GM19238 (cell line): ENCODE measurements around the gene CD3E.

Source experiments
- DNase-seq: peaks from one replicate; pipeline ENCODE4 v3.0.0; 2011; ENCODE audit warnings: low spot score; ENCODE audit not compliant: insufficient read length

The CD3E gene

DNA sequence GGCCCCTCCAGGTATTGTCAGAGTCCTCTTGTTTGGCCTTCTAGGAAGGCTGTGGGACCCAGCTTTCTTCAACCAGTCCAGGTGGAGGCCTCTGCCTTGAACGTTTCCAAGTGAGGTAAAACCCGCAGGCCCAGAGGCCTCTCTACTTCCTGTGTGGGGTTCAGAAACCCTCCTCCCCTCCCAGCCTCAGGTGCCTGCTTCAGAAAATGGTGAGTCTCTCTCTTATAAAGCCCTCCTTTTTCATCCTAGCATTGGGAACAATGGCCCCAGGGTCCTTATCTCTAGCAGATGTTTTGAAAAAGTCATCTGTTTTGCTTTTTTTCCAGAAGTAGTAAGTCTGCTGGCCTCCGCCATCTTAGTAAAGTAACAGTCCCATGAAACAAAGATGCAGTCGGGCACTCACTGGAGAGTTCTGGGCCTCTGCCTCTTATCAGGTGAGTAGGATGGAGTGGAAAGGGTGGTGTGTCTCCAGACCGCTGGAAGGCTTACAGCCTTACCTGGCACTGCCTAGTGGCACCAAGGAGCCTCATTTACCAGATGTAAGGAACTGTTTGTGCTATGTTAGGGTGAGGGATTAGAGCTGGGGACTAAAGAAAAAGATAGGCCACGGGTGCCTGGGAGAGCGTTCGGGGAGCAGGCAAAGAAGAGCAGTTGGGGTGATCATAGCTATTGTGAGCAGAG lies at the start of gene CD3E:
Gene CD3E (plus strand): TSS at position 163 of the 681 bp plus-strand sequence. CDS start 223 bp downstream, at position 386.
- DNase-seq = no peak

DNA sequence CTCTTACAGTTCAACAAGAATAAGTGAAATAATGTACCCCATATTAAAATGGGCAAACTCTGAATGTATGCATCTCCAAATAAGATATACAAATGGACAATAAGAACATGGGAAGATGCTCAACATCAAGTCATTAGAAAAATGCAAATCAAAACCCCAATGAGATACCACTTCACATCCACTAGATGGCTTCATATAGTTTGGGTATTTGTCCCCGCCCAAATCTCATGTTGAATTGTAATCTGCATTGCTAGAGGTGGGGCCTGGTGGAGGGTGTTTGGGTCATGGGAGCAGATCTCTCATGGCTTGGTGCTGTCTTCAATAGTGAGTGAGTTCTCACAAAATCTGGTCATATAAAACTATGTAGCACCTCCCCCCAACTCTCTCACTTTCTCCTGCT lies 46.1 kb upstream of the CD3E start:
- DNase-seq = no peak

DNA sequence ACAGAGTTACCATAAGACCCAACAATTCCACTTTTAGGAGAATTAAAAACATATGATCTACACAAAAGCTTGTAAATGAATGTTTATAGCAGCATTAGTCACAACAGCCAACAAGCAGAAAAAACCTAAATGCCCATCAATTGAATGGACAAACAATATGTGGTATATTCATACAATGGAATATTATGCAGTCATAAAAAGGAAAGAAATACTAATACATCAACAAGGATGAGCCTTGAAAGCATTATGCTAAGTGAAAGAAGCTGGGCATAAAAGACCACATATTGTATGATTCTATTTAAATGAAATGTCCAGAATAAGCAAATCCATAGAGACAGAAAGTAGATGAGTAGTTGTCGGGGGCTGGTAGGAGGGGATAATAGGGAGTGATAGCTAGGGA lies 45.4 kb upstream of the CD3E start:
- no peak for DNase-seq

DNA sequence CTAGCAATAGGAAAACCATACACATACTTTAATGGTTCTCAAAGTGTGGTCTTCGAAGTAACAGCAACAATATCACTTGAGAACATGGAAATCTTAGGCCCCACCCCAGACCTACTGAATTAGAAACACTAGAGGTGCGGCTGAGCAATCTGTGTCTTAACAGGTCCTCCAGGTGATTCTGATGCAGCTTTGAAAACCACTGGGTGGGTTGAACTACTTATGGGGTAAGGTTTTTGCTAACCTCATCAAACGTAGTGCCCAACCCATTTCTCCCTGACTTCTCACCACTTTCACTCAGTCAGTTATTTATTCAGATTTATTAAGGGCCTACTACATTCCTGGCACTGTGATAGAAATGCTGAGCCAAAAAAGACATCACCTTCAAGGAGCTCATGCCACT lies 44.2 kb upstream of the CD3E start:
- no peak for DNase-seq

DNA sequence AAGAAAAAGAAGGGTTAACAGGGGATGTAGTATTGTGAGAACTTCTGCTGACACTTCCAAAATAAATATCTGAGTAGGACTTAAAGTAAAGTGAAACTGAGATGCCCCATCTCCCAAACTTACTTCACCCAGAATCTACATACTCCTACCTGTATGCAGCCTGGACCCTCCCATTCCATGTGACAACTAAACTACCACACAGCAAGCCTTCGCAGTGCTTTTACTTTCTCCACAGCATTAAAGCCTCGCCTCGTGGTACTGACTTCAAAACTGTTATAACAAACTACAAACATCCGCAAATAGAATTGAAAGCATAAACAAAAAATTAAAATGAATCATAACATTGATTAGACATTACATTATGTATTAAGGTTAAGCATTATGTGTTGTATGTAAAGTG lies 41.4 kb upstream of the CD3E start:
- DNase-seq = no peak

DNA sequence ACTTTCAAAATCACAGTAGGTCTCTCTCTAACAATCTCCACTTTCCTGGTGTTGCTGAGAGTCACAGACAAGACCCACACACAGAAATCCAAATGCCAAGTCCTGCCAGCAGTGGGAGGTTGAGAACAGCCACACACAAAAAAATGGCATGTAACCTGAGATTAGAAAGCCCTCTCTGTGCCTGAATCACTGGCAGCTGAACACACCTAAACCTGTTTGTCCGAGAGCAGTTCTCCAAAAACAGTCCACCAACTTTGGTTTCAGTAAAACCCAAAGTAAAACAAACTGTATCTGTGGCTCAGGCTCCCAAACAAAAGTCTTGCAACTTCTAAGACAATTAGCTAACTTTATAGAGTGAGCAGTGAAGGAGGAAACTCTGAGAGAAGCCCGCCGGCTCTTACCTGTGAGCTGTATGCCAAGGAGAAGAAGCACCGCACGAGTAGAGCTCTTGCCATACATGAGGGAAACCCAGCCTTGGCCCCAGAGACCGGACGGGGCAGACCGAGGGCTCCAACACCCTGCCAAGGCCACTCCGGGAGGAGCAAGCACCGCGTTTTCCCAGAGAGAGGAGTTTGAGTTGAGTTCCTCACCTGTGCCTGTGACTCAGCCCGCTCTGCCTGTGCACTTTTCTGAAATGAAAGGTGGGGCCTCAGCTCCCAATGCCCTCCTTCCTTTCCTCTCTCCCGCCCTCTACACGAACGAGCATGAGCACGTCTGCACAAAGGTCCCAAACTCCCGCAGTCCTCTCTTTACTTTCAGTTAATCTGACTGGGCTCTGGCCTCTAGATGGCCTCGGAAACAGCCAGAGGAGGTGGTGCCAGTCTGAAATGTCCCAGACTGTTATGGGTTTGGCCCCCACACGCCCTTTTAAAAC lies 40.6 kb upstream of the CD3E start, which contains the start of gene MPZL2:
Gene MPZL2 (minus strand): TSS at position 603 of the 874 bp plus-strand sequence. CDS start 144 bp downstream, at position 459.
- DNase-seq = no peak

DNA sequence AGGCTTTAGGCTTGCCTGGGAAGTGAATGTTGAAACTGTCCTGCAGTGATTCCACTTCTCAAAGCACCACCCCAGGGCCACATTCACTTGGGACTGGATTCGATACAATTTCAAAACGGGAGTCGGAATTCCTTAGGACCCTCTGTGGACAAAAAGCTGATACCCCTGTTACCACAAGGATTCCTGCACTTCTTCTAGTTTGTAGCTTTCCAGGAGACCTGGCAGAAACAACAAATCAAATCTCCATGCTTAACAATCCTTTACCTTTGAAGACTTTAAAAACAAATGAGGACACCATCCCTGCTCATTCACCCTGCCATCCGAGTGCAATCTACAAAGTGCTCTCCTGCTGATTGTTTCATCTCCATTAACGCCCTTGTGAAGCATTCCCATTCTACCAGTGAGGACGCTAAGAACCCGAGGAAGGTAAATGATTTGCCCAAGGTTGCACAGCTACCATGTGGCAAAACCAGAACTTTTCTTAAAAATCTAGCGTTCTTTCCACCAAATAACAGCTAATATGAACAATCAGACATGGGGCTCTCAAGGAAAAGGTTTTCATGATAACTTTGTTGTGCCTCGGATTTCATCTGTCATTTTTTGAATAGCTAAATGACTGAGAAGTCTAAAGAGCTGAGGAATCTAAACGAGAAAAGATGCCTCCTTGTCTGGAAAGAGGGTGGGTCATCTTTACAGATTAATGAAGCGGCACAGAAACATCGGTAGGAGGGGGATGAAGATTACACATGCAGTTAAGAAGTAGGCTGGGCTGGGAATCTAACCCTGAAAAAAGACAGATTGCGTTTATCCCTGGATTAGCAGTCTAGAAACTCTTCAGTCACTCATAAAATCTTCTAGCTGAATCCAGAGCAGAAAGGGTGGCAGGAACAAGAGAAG lies 39.7 kb upstream of the CD3E start:
- DNase-seq = no peak

DNA sequence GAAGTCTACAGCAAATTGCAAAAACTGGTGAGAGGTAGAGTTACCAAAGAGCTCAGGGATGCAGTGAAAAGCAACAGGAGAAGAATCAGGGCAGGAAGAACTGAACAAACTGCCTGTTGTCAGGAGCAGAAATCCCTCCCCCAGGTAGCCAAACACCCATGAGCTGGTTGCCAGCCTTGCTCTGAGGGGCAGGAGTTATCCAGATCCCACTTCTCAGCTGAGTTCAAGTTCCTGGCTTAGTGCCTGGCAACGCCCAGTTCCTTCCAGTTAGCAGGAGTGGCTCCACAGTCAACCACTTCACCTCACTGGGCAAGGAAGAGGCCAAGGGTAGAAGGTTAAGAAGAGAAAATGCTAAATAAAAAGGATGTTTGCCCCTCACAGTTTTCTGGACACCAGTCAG lies 38.6 kb upstream of the CD3E start:
- no peak for DNase-seq

DNA sequence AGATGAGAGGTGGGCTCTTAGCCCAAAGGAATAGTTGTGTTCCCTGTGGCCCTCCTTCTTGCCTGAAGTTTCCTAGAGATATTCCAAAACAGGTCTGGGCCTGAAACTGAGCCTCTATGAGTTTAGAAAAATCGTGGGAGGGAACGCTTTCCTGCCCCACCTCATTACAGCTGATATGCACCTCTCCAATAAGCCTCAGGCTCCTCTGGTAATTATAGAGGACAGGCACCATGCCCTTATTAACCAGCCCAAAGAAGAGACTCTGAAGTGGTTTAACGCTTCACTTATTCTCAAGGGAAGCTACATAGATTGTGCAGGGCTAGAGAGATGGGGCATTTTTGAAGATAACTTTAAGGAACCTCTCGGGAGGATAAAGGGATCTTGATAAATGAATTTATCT lies 37.0 kb upstream of the CD3E start:
- no peak for DNase-seq

DNA sequence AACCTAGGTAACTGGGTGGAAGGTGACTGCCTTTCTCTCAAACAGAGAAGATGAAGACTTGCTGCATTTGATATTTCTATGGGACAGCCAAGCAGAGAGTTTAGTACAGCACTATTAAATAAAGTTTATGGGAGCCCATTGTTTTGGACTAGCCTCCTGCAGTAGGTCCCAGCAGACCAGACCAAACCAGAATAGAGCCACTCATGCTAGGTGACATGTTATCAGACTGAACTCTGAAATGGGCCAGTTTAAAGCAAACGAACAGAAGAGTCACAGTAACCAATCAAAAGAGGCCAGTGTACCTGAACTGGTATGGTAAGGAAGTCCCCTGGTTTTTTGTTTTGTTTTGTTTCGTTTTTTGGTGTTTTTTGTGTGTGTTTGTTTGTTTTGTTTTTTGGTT lies 32.5 kb upstream of the CD3E start:
- DNase-seq = no peak

DNA sequence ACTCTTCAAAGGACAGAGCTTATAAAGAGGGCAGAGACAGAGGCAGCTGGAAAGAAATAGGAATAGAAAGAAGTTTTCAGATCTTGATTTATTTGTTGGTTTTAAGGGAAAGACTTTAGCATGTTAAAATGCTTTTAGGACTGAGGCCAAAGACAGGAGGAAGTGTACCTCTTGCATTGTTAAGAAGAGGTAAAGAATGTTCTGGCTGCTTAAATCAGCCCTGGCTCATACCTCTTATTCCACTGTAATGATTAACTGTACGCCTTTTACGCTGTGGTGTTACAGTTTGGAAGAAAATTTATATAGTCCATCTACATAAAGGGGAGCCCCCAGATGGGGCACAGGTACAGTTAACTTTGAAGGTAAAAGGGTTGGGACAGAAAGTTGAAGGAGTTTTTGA lies 30.3 kb upstream of the CD3E start:
- DNase-seq = no peak

DNA sequence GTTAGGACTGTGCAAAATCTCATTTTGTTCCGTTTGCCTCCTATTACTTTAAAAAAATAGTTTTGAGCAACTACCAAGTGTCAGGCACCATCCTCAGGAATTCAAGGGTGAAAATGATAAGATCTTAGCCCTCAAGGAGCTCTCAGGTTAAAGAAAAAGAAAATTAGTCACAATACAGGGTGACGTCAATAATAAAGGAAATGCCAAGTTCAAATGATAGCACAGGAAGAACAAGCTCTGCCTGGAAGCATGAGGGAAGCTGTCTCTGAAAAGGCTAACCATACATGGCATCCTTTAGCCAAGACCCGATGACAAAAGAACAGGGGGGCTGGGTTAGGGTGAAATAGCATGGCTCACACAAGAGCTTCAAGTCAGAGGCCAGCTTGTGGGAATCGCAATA lies 29.4 kb upstream of the CD3E start:
- no peak for DNase-seq

DNA sequence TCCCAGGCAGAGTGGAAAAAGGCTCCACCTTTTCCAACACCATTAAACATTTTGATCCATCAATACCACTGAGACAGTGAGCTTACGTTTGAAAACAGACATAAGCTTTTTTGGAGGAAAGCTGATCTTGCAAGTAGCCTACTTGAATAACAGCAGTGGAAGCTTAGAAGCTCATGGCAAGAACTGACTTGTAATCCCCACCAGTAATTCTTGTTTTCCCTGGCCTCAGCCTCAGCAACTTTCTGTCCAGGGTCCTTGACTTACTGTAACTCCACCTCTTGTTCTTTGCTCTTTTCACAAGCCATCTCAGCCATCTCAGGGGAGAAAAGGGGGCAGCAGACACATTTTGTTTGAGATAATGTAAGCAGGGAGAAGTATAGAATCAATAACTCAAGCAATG lies 28.1 kb upstream of the CD3E start:
- no peak for DNase-seq

DNA sequence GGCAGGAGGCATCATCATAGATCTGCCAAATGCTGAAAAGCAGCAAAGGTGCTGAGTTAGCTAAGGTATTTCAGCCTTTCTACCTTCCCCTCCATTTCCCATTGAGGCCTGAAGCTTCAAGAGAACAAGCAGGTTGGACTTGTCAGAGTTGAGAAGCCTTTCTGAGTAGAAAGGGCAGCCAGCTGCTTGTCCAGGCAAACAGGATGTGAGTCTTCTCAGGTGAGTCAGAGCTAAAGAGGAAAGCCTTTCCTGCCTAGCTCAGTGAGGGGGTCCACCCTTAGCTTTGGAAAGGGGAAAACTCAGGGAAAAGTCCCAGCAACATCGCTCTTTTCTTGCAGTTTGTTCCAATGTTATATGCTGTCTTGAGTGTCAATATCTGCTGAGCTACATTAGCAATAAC lies 27.2 kb upstream of the CD3E start:
- DNase-seq = no peak

DNA sequence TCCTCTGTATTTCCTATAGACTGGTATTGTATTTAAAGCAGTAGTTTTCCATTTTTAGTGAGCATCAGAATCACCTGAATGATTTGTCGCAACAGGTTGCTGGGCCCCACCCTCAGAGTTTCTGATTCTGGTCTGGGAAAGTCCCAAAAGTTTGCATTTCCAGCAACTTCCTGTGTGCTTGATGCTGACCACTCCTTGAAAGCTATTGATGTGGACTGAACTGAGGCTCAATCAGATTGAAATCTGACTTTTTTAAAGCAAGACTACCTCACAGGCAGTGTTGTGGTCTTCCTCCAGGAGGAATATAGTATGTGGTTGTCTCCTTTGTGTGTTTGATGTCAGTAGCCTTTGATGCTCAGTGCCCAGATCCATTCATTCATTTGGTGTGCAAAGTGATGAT lies 23.2 kb upstream of the CD3E start:
- DNase-seq = no peak

DNA sequence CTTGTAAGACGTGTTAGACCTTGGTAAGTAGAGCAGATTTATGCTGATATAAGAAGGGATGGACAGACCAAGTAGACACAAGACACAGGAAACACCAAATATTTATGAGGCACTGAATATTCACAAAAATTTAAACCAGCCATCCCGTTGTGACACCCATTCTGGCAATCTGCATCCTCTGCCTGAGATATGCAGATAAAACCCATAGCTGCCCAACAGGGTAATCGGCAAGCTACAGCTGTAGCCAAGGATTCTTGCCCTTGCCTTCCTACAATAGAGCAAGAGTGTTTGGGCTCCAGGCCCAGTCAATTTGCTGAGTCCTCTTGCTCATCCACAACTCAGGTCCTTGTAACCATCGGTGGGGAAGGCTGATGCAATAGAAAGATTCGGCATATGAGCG lies 21.9 kb upstream of the CD3E start:
- DNase-seq = no peak

DNA sequence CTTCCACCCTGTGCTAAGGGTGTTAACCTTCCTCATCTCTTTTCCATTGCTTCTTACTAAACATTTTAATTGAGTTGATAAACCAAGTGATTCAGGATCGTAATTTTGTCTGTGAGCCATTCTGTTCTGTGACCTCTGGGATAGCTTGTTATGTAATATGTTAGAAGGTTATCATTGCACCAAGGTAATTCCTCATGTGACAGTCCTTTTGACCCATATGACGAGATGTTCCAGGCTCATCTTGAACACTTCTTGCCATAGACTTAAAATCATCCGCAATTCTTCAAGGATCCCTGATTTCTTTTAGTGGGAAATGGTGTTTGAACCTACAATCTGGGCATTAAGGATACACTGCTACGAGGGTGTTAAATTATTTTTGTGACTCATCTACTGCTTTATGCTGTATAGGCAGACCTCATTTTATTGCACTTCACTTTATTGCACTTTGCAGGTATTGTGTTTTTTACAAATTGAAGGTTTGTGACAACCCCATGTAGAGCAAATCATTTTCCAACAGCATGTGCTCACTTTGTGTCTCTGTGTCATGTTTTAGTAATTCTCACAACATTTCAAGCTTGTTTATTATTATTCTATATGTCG lies 21.4 kb upstream of the CD3E start:
- DNase-seq = no peak

DNA sequence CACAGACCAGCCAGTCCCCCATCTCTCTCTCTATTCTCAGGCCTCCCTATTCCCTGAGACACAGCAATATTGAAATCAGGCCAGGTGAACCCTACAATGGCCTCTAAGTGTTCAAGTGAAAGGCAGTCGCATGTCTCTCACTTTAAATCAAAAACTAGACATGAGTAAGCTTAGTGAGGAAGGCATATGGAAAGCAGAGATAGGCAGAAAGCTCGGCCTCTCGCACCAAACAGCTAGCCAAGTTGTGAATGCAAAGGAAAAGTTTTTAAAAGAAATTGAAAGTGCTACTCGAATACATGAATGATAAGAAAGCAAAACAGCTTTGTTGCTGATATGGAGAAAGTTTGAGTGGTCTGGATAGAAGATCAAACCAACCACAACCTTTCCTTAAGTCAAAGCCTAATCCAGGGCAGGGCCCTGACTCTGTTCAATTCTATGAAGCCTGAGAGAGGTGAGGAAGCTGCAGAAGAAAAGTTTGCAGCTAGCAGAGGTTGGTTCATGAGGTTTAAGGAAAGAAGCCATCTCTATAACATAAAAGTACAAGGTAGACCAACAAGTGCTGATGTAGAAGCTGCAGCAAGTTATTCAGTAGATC lies 20.7 kb upstream of the CD3E start:
- DNase-seq = no peak

DNA sequence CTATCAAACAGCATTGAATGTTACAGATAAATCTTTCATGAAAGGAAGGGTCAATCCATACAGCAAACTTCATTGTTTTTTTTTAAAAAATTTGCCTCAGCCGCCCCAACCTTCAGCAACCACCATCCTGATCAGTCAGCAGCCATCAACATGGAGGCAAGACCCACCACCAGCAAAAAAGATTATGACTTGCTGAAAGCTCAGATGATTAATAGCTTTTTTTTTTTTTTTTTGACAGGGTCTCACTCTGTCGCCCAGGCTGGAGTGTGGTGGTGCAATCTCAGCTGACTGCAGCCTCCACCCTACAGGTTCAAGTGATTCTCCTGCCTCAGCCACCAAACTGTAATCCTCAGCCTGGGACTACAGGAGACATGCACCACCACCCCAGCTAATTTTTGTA lies 18.0 kb upstream of the CD3E start:
- no peak for DNase-seq

DNA sequence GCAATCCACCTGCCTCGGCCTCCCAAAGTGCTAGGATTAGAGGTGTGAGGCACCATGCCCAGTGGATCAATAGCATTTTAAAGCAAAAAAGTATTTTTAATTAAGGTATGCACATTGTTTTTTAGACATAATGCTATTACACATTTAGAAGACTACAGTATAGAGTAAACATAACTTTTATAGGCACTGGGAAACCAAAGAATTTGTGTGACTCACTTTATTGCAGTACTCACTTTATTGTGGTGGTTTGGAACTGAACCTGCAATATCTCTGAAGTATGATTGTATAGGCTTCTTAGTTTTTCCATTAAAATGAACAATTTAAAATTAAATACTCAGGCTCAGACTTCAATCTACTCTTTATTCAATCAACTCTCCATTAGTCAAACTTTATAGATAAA lies 17.5 kb upstream of the CD3E start:
- DNase-seq = no peak

DNA sequence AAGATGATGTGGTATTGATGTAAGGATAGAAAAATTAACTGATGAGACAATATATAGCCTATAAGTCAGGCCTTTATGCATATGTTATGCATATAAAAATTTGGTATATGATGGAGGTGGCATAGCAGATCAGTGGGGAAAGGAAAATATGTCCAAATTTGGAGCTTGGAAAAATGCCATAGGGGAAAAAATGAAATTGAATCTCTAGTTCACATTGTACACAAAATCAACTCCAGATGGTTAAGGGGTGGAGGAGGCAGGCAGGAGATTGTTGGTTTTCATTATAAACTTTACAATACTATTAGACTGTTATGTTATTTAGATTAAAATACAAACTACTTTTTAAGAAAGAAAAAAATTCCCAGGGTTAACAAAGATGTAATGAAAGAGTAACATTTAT lies 15.1 kb upstream of the CD3E start:
- DNase-seq = no peak
